Ovary (tissue), 9 donors: ENCODE data around the gene RRP12. TPM values are rescaled to one million over a fixed set of nuclear protein-coding genes. Genes with fewer than 3 reads are reported as not detected.

Experiments used
- DNase-seq, 5 donors: peaks; one replicate each; pipeline ENCODE4 v3.0.0-alpha.2; 2019 to 2020
- H3K27ac ChIP-seq, 2 donors: fragments of 200-600 bp; one replicate each; pipeline versions ENCODE4 v1.5.1 to v1.8.0; 2019 to 2022
- H3K27me3 ChIP-seq: fragments of 200-600 bp; one replicate; pipeline ENCODE4 v1.8.0; 2022
- H3K36me3 ChIP-seq: fragments of 200-600 bp; sonication (generic); one replicate; pipeline ENCODE4 v1.5.1; 2019
- H3K4me1 ChIP-seq: one replicate; pipeline ENCODE4 v1.8.1; 2013; ENCODE audit warnings: mild to moderate bottlenecking, moderate library complexity; ENCODE audit not compliant: insufficient read depth
- H3K4me3 ChIP-seq: fragments of 200-600 bp; sonication (generic); one replicate; pipeline ENCODE4 v1.5.1; 2017
- H3K9me3 ChIP-seq, 2 donors: fragments of 200-600 bp in 1 of 2; sonication (generic) in 1 of 2; one replicate each; pipeline versions ENCODE4 v1.5.1 to v1.8.1; 2013 to 2019; ENCODE audit warnings: mild to moderate bottlenecking in 1 of 2, moderate library complexity in 1 of 2
- EP300 ChIP-seq: sonication (generic); formaldehyde crosslinking; IDR thresholded peaks from one replicate; pipeline ENCODE4 v1.6.1; 2017; ENCODE audit warnings: antibody characterized with exemption
- POLR2A ChIP-seq: fragments of 450-650 bp; IDR thresholded peaks from one replicate; pipeline ENCODE4 v1.6.1; 2017; ENCODE audit warnings: antibody characterized with exemption, mild to moderate bottlenecking, moderate library complexity
- WGBS, 3 donors: extraction: QIAGEN DNeasy Blood & Tissue Kit in 1 of 3; methylation state at CpG; one replicate each; pipeline versions ENCODE4 v1.1.5 to v1.1.7; 2013 to 2017; 5-methylcytosine and 5-hydroxymethylcytosine counted together
- intact Hi-C, 4 donors: fragments of 100-400 bp; cut with DNase I; formaldehyde crosslinking; loops; one replicate each; pipeline versions ENCODE4 v1.11.0 to v1.15.1; 2022 to 2023
- polyA plus RNA-seq, 2 donors: library from polyadenylated mRNA; stranded (reverse); fragments of 200-250 nt in 1 of 2; fragments of 350-450 nt in 1 of 2; fragmentation: Illumina TruSeq in 1 of 2; extraction: RNeasy Lipid Tissue Mini Kit (QIAGEN cat#74804) in 1 of 2; gene quantifications; one replicate each; pipeline ENCODE4 v1.2.3, GENCODE V29; 2013 to 2014
- total RNA-seq, 7 donors: library from RNA; depleted of rRNA in 2 of 7; stranded (reverse); fragments of >200 nt in 2 of 7; fragmentation: NEBNext Ultra II Directional in 3 of 7; extraction: Animal tissue kit (Norgen Biotek cat#: 25700) in 3 of 7; gene quantifications; one replicate each; pipeline versions ENCODE4 v1.1.0 to v1.2.4, GENCODE V29; 2016 to 2023
- TF ChIP-seq, protein P1 (sequence below), 3 donors: fragments of 450-650 bp in 2 of 3; fragments of 200-600 bp in 1 of 3; IDR thresholded peaks; one replicate each; pipeline versions ENCODE4 v1.5.1 to v1.8.0; 2016 to 2022; ENCODE audit warnings: antibody characterized with exemption in 3 of 3, mild to moderate bottlenecking in 1 of 3
- donor health status: DM: no; HTN: no; CAD: no; lungs with moderate emphysema.
- donor health status: DM: no; HTN: no; CAD: no.
- donor health status: Bipolar disorder and iron deficiency.
- donor health status: DM: yes; HTN: yes; CAD: no.
- donor health status: DM: no; HTN: no; CAD: no.
- donor health status: DM: yes; HTN: yes; CAD: no.

Gene RRP12
- total and polyA plus RNA-seq, 9 donors = 7.2 to 35.8 (median 23.7) TPM

DNA sequence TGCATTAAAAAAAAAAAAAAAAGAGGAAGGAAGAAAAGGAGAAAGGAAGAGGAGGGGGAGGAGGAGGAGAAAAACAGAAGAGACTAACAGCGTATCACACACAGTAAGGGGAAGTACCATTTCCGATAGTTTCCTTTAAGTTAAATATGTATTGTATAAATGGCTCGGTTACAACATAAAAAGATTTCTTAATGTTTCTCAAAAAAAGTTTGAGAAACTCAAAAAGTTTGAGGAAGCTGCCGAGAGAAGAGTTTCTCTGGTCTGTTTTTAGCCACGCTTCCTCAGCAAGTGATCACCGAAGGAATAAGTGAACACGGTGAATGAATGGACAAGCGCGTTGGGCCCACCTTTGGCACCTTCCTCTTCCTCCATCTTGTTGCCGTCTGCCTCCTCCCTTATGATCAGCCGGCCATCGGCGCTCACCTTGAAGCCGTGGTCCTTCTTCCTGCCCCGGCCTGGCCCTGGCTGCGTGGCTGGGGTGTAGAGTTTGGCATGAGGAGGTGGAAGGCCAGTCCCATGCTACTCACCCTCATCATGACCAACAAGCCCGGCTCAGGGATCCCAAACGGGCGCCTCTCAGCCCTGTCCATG lies 35.3 kb downstream of the RRP12 start:
- TF ChIP-seq, protein P1, sequence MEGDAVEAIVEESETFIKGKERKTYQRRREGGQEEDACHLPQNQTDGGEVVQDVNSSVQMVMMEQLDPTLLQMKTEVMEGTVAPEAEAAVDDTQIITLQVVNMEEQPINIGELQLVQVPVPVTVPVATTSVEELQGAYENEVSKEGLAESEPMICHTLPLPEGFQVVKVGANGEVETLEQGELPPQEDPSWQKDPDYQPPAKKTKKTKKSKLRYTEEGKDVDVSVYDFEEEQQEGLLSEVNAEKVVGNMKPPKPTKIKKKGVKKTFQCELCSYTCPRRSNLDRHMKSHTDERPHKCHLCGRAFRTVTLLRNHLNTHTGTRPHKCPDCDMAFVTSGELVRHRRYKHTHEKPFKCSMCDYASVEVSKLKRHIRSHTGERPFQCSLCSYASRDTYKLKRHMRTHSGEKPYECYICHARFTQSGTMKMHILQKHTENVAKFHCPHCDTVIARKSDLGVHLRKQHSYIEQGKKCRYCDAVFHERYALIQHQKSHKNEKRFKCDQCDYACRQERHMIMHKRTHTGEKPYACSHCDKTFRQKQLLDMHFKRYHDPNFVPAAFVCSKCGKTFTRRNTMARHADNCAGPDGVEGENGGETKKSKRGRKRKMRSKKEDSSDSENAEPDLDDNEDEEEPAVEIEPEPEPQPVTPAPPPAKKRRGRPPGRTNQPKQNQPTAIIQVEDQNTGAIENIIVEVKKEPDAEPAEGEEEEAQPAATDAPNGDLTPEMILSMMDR (IDR thresholded peaks at IDR 0.05) = no peak
- TF ChIP-seq EP300 = no peak
- no peak for TF ChIP-seq POLR2A
- Histone ChIP-seq H3K9me3 (no peaks in the 10 kb centered on the region), H3K27me3 (no peaks in the 10 kb centered on the region), H3K36me3 (no peaks in the 10 kb centered on the region), H3K4me3 (no peak overlapping the region), H3K4me1 (no peaks in the 10 kb centered on the region), H3K27ac (no peak overlapping the region)
- intact Hi-C loops = no loop called here
- 85 to 90% (median 89%) methylated on average over 19 of the region's 19 CpGs for WGBS, 3 donors
- DNase-seq = no peak

GRCh38 chr10:97363071-97363470 lies 38.1 kb downstream of the RRP12 start:
- H3K36me3 ChIP-seq = no peaks in the 10 kb centered on the region
- H3K9me3 ChIP-seq = no peaks in the 10 kb centered on the region
- no peaks in the 10 kb centered on the region for H3K4me1 ChIP-seq
- 93 to 96% (median 95%) methylated on average over 4 of the region's 4 CpGs for WGBS, 3 donors
- no peak overlapping the region for H3K27ac ChIP-seq
- no peak overlapping the region for H3K4me3 ChIP-seq
- intact Hi-C loops = no loop called here
- H3K27me3 ChIP-seq = no peaks in the 10 kb centered on the region
- no peak for DNase-seq
- TF ChIP-seq, protein P1 (IDR thresholded peaks at IDR 0.05) = no peak
- TF ChIP-seq POLR2A = no peak
- TF ChIP-seq EP300 = no peak

DNA sequence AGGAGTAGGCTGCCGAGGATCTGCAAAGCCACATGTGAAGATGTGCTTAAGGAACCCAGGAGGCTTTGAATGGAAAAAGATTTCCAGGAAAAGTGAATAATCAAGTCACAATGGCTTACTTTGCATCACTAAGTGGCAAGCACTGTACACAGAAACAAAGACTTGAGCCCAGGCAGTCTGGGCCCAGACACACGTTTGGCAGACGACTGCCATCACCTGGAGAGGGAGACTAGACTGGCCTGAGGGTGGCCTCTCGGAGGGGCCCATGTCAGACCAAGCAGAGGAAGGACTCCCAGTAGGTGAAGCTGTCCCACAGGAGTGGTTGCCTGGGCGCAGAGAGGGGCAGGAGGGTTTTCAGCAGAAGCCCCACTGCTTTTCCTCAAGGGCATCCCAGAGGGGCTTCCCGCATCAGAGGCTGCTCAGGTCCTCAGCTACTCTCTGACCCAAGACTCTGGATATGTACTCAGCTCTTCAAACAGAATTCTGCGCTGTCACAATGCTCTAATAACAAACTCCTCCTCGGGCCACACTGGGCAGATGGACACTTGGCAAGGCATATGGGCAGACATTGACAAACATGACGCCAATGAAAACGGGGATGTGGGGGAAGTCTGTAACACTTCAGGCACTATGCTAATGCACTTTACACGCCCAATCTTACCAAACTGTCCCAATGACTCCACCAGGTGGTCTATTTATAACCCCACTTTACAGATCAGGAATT lies 38.7 kb downstream of the RRP12 start:
- H3K9me3 ChIP-seq = no peaks in the 10 kb centered on the region
- no peaks in the 10 kb centered on the region for H3K27me3 ChIP-seq
- no peaks in the 10 kb centered on the region for H3K4me1 ChIP-seq
- TF ChIP-seq, protein P1 (IDR thresholded peaks at IDR 0.05) = no peak
- TF ChIP-seq POLR2A (no peak), EP300 (no peak)
- intact Hi-C loops = no loop called here
- WGBS, 3 donors = 73 to 82% (median 79%) methylated on average over 11 of the region's 11 CpGs
- no peaks in the 10 kb centered on the region for H3K36me3 ChIP-seq
- DNase-seq = no peak
- H3K4me3 ChIP-seq = no peak overlapping the region
- H3K27ac ChIP-seq = no peak overlapping the region

DNA sequence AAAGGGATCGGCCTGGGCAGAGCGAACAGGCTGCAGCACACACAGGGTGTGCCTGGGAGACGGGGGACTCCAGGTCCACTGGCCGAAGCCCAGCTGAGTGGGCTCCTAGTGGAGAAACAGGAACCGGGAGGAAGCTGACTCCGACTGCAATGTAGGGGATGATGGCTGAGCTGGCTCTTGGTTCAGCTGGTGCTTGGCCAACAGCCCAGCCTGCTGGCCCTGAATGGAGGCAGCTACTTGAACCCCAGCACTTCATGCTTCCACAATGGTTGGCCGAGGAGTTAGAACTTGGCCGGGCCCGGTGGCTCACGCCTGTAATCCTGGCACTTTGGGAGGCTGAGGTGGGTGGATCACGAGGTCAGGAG lies 39.6 kb downstream of the RRP12 start:
- TF ChIP-seq POLR2A (no peak), EP300 (no peak)
- TF ChIP-seq, protein P1 (IDR thresholded peaks at IDR 0.05) = no peak
- Histone ChIP-seq H3K36me3 (no peaks in the 10 kb centered on the region), H3K4me1 (no peaks in the 10 kb centered on the region), H3K27me3 (no peaks in the 10 kb centered on the region), H3K27ac (no peak overlapping the region), H3K9me3 (no peaks in the 10 kb centered on the region), H3K4me3 (no peak overlapping the region)
- WGBS, 3 donors = 63 to 81% (median 71%) methylated on average over 10 to 11 of the region's 11 CpGs
- intact Hi-C loops = no loop called here
- DNase-seq = no peak
